Kidney epithelial cell (primary cell): ENCODE results near the gene ZNF594. TPM values are rescaled to one million over a fixed set of nuclear protein-coding genes. Genes with fewer than 3 reads are reported as not detected.
A peak's percentile ranks its signal among the peaks of the same experiment; 100 is the strongest.
"Not testable (repeated sequence)": the region's sequence is repeated elsewhere in the genome, so short reads cannot be mapped to it uniquely, and the experiment has no call there.

Experiments used
- DNase-seq: peaks from one replicate; pipeline ENCODE4 v3.0.0-alpha.2; 2010; ENCODE audit warnings: low read depth
- H3K27me3 ChIP-seq: 2 replicates; pipeline ENCODE4 v1.6.0; 2011; ENCODE audit warnings: low read length; ENCODE audit not compliant: control insufficient read depth, insufficient read depth
- H3K36me3 ChIP-seq: 2 replicates; pipeline ENCODE4 v1.5.1; 2011; ENCODE audit warnings: low read length; ENCODE audit not compliant: control insufficient read depth, insufficient read depth
- H3K4me3 ChIP-seq: 2 replicates; pipeline ENCODE4 v1.5.1; 2011; ENCODE audit warnings: low read depth, mild to moderate bottlenecking, control low read depth, low read length
- CTCF ChIP-seq: IDR thresholded peaks from 2 replicates; pipeline ENCODE4 v1.5.1; 2011; ENCODE audit warnings: mild to moderate bottlenecking, moderate library complexity, low read length, control low read depth, inconsistent platforms; ENCODE audit not compliant: insufficient read depth, poor library complexity, severe bottlenecking
- total RNA-seq: library from RNA; depleted of rRNA; stranded (reverse); fragments of >200 nt; gene quantifications from 2 replicates; pipeline ENCODE4 v1.2.3, GENCODE V29; 2015

The ZNF594 gene
- total RNA-seq: 9.4 and 10.5 TPM in 2 replicates

GRCh38 chr17:5191541-5192417 lies at the start of gene ZNF594:
TSS of gene ZNF594 (minus strand) at chr17:5191868. CDS start at chr17:5184256, 7,612 bp downstream.
- peak; percentile 82 for TF ChIP-seq CTCF
- Histone ChIP-seq H3K4me3 (peak within 1 kb of the TSS; percentile 54), H3K27me3 (no peaks in the 10 kb centered on the region), H3K36me3 (no peaks in the 10 kb centered on the region)
- DNase-seq: peak; percentile 74

DNA sequence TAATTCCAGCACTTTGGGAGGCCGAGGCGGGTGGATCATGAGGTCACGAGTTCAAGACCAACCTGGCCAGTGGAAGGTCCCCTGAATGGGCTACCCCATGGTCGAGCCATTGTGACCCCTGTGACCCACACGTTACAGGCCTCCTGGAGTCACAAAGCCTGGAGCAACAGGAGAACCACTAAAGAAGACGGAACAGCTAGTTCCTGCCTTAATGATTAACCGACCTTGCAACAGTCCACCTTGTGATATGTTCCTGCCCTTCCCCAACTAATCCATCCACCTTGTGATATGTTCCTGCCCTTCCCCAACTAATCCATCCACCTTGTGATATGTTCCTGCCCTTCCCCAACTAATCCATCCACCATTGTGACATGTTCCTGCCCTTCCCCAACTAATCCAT lies 48.1 kb upstream of the ZNF594 start:
- DNase-seq, H3K4me3 ChIP-seq, H3K36me3 ChIP-seq, H3K27me3 ChIP-seq: not testable (repeated sequence)

DNA sequence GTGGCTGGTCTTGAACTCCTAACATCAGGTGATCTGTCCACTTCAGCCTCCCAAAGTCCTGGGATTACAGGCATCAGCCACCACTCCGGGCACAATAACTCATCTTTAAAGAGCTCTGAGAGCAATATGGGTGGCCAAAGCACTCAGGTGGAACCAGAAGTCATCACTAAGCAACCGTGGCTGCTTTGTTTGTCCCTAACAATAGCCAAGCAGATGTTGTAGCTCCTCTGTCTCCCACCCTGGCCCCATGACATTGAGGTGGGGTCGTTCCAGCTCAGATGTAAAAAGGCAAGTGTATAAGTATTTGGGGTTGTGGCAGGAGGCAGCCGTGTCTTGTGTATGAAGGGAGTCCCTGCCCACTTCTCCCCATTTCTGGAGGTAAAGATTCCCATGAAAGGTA lies 46.7 kb upstream of the ZNF594 start:
- DNase-seq: no peak
- Histone ChIP-seq H3K4me3 (no peak overlapping the region), H3K27me3 (no peaks in the 10 kb centered on the region), H3K36me3 (no peaks in the 10 kb centered on the region)
- no peak for TF ChIP-seq CTCF

GRCh38 chr17:5237541-5238016 lies 45.9 kb upstream of the ZNF594 start:
- TF ChIP-seq CTCF: peak; percentile 55
- Histone ChIP-seq H3K36me3 (no peaks in the 10 kb centered on the region), H3K27me3 (no peaks in the 10 kb centered on the region), H3K4me3 (no peak overlapping the region)
- no peak for DNase-seq

GRCh38 chr17:5236938-5237540 lies 45.4 kb upstream of the ZNF594 start:
- Histone ChIP-seq H3K27me3 (no peaks in the 10 kb centered on the region), H3K4me3 (no peak overlapping the region), H3K36me3 (no peaks in the 10 kb centered on the region)
- DNase-seq: no peak
- TF ChIP-seq CTCF: no peak

GRCh38 chr17:5234645-5235576 lies 43.2 kb upstream of the ZNF594 start, which contains the start of gene SCIMP:
TSS of gene SCIMP (minus strand) at chr17:5234860. CDS start at chr17:5234755, 105 bp downstream.
- Histone ChIP-seq H3K4me3 (no peak within 1 kb of the TSS), H3K36me3 (no peaks in the 10 kb centered on the region), H3K27me3 (no peaks in the 10 kb centered on the region)
- no peak for TF ChIP-seq CTCF
- no peak for DNase-seq

DNA sequence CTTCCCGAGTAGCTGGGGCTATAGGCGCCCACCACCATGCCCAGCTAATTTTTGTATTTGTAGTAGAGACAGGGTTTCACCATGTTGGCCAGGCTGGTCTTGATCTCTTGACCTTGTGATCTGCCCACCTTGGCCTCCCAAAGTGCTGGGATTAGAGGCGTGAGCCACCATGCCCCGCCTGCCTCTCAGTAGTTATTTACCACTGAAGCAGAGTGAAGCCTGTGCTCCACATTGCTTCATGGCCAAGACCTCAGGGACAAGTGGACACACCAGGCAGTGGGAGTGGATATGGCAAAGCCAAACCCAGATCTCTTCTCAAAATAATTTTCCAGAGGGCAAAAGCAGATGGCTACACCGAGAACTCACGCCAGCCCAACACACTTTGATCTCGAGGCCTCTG lies 41.8 kb upstream of the ZNF594 start:
- not testable (repeated sequence) for DNase-seq, H3K4me3 ChIP-seq, H3K27me3 ChIP-seq, H3K36me3 ChIP-seq
